PC-3 (cell line): ENCODE data around the gene AGAP5.

Experiments used
- EZH2 ChIP-seq: fragments of 300-600 bp; sonication (generic); IDR thresholded peaks from one replicate; pipeline ENCODE4 v1.6.1; 2017; ENCODE audit warnings: antibody characterized with exemption, mild to moderate bottlenecking, low read length; ENCODE audit not compliant: unreplicated experiment
- EZH2phosphoT487 ChIP-seq: fragments of 300-600 bp; sonication (generic); IDR thresholded peaks from 2 replicates; pipeline ENCODE4 v1.6.1; 2018; ENCODE audit warnings: mild to moderate bottlenecking, antibody characterized with exemption, low read length, borderline replicate concordance
- TF ChIP-seq, protein P1 (sequence below): fragments of 300-600 bp; sonication (generic); conservative IDR thresholded peaks from 2 replicates; pipeline ENCODE4 v1.5.1; 2017; ENCODE audit warnings: antibody characterized with exemption, low read depth, mild to moderate bottlenecking, low read length

DNA sequence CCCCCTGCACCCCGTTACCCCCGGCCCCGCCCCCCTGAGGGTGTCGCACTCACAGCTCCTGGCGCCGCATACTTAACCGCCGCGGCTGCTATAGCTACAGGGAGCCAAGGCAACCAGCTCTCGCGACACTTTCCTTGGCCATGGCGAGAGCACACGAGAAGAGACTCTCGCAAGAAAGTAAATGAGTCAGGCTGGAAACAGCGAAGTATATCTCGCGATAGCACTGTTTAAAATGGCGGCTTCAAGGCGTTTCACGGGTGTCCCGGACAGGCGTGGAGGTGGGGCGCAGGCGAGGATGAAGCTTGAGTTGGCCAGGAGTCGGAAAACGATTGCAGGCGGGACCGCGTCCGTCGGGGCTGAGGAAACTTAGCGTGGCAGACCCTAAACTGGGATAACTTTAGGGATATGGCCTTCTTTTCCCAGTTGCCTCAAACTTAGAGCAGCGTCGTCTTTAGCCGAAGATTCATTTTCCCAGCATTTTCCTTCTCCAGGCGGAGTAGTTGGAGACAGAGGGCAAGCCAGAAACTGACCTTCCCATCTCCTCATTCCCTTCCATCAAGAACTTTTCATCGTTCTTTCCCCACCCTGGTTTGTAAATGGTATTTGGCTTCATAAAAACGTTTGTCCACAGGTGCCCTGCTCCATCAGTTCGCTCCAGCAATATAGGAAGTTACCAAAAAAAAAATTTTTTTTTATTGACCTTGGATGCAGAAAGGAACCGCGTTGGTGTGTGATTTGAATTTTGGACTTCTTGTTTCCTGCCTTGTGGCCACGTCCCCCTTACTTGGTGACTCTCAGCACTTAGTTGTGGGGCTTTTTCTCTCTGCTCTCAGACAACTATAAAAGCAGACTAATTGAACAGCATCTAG is 71.8 kb downstream of the AGAP5 start:
- TF ChIP-seq, protein P1, sequence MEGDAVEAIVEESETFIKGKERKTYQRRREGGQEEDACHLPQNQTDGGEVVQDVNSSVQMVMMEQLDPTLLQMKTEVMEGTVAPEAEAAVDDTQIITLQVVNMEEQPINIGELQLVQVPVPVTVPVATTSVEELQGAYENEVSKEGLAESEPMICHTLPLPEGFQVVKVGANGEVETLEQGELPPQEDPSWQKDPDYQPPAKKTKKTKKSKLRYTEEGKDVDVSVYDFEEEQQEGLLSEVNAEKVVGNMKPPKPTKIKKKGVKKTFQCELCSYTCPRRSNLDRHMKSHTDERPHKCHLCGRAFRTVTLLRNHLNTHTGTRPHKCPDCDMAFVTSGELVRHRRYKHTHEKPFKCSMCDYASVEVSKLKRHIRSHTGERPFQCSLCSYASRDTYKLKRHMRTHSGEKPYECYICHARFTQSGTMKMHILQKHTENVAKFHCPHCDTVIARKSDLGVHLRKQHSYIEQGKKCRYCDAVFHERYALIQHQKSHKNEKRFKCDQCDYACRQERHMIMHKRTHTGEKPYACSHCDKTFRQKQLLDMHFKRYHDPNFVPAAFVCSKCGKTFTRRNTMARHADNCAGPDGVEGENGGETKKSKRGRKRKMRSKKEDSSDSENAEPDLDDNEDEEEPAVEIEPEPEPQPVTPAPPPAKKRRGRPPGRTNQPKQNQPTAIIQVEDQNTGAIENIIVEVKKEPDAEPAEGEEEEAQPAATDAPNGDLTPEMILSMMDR, result no peak
- TF ChIP-seq EZH2 (no peak), EZH2phosphoT487 (no peak)
